Mucosa of stomach (tissue), 1 donor: ENCODE measurements around the gene CRK.
"Not testable (repeated sequence)": the region's sequence is repeated elsewhere in the genome, so short reads cannot be mapped to it uniquely, and the experiment has no call there.

Experiments used
- H3K27me3 ChIP-seq: one replicate; pipeline ENCODE4 v1.7.0; 2013; ENCODE audit warnings: mild to moderate bottlenecking, low read length; ENCODE audit not compliant: control insufficient read depth, insufficient read depth
- H3K36me3 ChIP-seq: one replicate; pipeline ENCODE4 v1.7.0; 2013; ENCODE audit warnings: low read length; ENCODE audit not compliant: control insufficient read depth, insufficient read depth
- H3K4me1 ChIP-seq: one replicate; pipeline ENCODE4 v1.7.0; 2013; ENCODE audit warnings: mild to moderate bottlenecking, low read length; ENCODE audit not compliant: control insufficient read depth, insufficient read depth
- H3K4me3 ChIP-seq: one replicate; pipeline ENCODE4 v1.7.0; 2013; ENCODE audit warnings: low read length
- H3K9ac ChIP-seq: one replicate; pipeline ENCODE4 v1.7.0; 2013; ENCODE audit warnings: mild to moderate bottlenecking, low read length, moderate library complexity
- H3K9me3 ChIP-seq: one replicate; pipeline ENCODE4 v1.7.0; 2013; ENCODE audit warnings: mild to moderate bottlenecking, low read length, moderate library complexity; ENCODE audit not compliant: control insufficient read depth
- donor health status: Pancreatic carcinoma.

Gene CRK

GRCh38 chr17:1452836-1453235 is 3.2 kb downstream of the CRK start:
- peaks cover 33% of the 10 kb centered on the region for H3K4me1 ChIP-seq
- H3K4me3 ChIP-seq, result no peak overlapping the region
- H3K27me3 ChIP-seq, result no peaks in the 10 kb centered on the region
- H3K9me3 ChIP-seq, result no peaks in the 10 kb centered on the region
- no peak overlapping the region for H3K9ac ChIP-seq
- no peaks in the 10 kb centered on the region for H3K36me3 ChIP-seq

- H3K27me3 ChIP-seq, H3K4me3 ChIP-seq, H3K9ac ChIP-seq, H3K9me3 ChIP-seq, H3K36me3 ChIP-seq: not testable (repeated sequence)
- H3K4me1 ChIP-seq, result peaks cover 33% of the 10 kb centered on the region
Measured at GRCh38 chr17:1450261-1450660, 5.8 kb downstream of the CRK start.

- no peaks in the 10 kb centered on the region for H3K36me3 ChIP-seq
- no peak overlapping the region for H3K9ac ChIP-seq
- H3K4me1 ChIP-seq, result peaks cover 28% of the 10 kb centered on the region
- H3K9me3 ChIP-seq, result no peaks in the 10 kb centered on the region
- H3K27me3 ChIP-seq, result no peaks in the 10 kb centered on the region
- no peak overlapping the region for H3K4me3 ChIP-seq
Measured at GRCh38 chr17:1449412-1449967, 6.5 kb downstream of the CRK start.

GRCh38 chr17:1447052-1447451 is 9.0 kb downstream of the CRK start:
- Histone ChIP-seq H3K9ac (no peak overlapping the region), H3K9me3 (no peaks in the 10 kb centered on the region), H3K36me3 (no peaks in the 10 kb centered on the region), H3K4me1 (peaks cover 11% of the 10 kb centered on the region), H3K4me3 (no peak overlapping the region), H3K27me3 (no peaks in the 10 kb centered on the region)

- no peaks in the 10 kb centered on the region for H3K27me3 ChIP-seq
- H3K9ac ChIP-seq, result no peak overlapping the region
- no peaks in the 10 kb centered on the region for H3K36me3 ChIP-seq
- no peaks in the 10 kb centered on the region for H3K9me3 ChIP-seq
- H3K4me1 ChIP-seq, result peaks cover 11% of the 10 kb centered on the region
- H3K4me3 ChIP-seq, result no peak overlapping the region
Measured at GRCh38 chr17:1446201-1446600, 9.8 kb downstream of the CRK start.

GRCh38 chr17:1445695-1446094 is 10.3 kb downstream of the CRK start:
- not testable (repeated sequence) for H3K36me3 ChIP-seq, H3K9me3 ChIP-seq, H3K4me3 ChIP-seq, H3K9ac ChIP-seq, H3K27me3 ChIP-seq
- peaks cover 11% of the 10 kb centered on the region for H3K4me1 ChIP-seq

- H3K4me3 ChIP-seq, H3K36me3 ChIP-seq, H3K9ac ChIP-seq, H3K9me3 ChIP-seq, H3K27me3 ChIP-seq, H3K4me1 ChIP-seq: not testable (repeated sequence)
Measured at GRCh38 chr17:1442721-1443120, 13.3 kb downstream of the CRK start.

GRCh38 chr17:1442187-1442586 is 13.8 kb downstream of the CRK start:
- Histone ChIP-seq H3K4me1 (peaks cover 2% of the 10 kb centered on the region), H3K4me3 (no peak overlapping the region), H3K27me3 (no peaks in the 10 kb centered on the region), H3K36me3 (no peaks in the 10 kb centered on the region), H3K9me3 (no peaks in the 10 kb centered on the region), H3K9ac (no peak overlapping the region)

- Histone ChIP-seq H3K9me3 (no peaks in the 10 kb centered on the region), H3K9ac (no peak overlapping the region), H3K36me3 (peaks cover 4% of the 10 kb centered on the region), H3K4me1 (no peaks in the 10 kb centered on the region), H3K27me3 (no peaks in the 10 kb centered on the region), H3K4me3 (no peak overlapping the region)
Measured at GRCh38 chr17:1440921-1441320, 15.1 kb downstream of the CRK start.

- no peak overlapping the region for H3K9ac ChIP-seq
- no peak overlapping the region for H3K4me3 ChIP-seq
- no peaks in the 10 kb centered on the region for H3K9me3 ChIP-seq
- peaks cover 9% of the 10 kb centered on the region for H3K36me3 ChIP-seq
- no peaks in the 10 kb centered on the region for H3K27me3 ChIP-seq
- no peaks in the 10 kb centered on the region for H3K4me1 ChIP-seq
Measured at GRCh38 chr17:1438593-1439083, 17.4 kb downstream of the CRK start.

GRCh38 chr17:1435326-1435725 is 20.7 kb downstream of the CRK start:
- H3K36me3 ChIP-seq, result peaks cover 9% of the 10 kb centered on the region

GRCh38 chr17:1434150-1434549 is 21.9 kb downstream of the CRK start:
- Histone ChIP-seq H3K9ac (no peak overlapping the region), H3K36me3 (peaks cover 9% of the 10 kb centered on the region), H3K4me1 (no peaks in the 10 kb centered on the region), H3K4me3 (no peak overlapping the region), H3K27me3 (no peaks in the 10 kb centered on the region), H3K9me3 (no peaks in the 10 kb centered on the region)

More at GRCh38 chr17:1435326-1435725, 20.7 kb downstream of the CRK start:
- Histone ChIP-seq H3K9me3 (no peaks in the 10 kb centered on the region), H3K9ac (no peak overlapping the region), H3K4me1 (no peaks in the 10 kb centered on the region), H3K27me3 (no peaks in the 10 kb centered on the region), H3K4me3 (no peak overlapping the region)

GRCh38 chr17:1431631-1432104 is 24.4 kb downstream of the CRK start:
- Histone ChIP-seq H3K36me3 (peaks cover 9% of the 10 kb centered on the region), H3K9me3 (no peaks in the 10 kb centered on the region), H3K9ac (no peak overlapping the region), H3K4me3 (no peak overlapping the region), H3K4me1 (no peaks in the 10 kb centered on the region), H3K27me3 (no peaks in the 10 kb centered on the region)
